H1 (cell line): ENCODE measurements around the gene SCN4A. TPM values are rescaled to one million over a fixed set of nuclear protein-coding genes. Genes with fewer than 3 reads are reported as not detected.

ENCODE experiments used
- CTCF ChIA-PET: fragments of 300-600 bp; sonication (Branson Sonifier 250); formaldehyde crosslinking; loops from one replicate; lab custom pipeline; 2021; ENCODE audit not compliant: partially characterized antibody; lab: Charles Lee
- POLR2A ChIA-PET: fragments of 300-600 bp; sonication (Branson Sonifier 250); formaldehyde crosslinking; loops from one replicate; lab custom pipeline; 2021; ENCODE audit warnings: inconsistent platforms; ENCODE audit not compliant: partially characterized antibody; lab: Charles Lee
- DNase-seq, 2 experiments: peaks; one replicate each; pipeline versions ENCODE4 v3.0.0 to v3.0.0-alpha.2; 2010 to 2022; ENCODE audit warnings: low spot score in 2 of 2, low read depth in 1 of 2, mixed read lengths in 1 of 2
- FAIRE-seq: peaks from 2 replicates; lab custom pipeline; 2011; peaks lifted over from hg19 to GRCh38; lab: Jason Lieb, UNC
- H2AFZ ChIP-seq: 2 replicates; pipeline ENCODE4 v1.8.1; 2012; ENCODE audit warnings: low read length, inconsistent platforms
- H2AK5ac ChIP-seq: 2 replicates; pipeline ENCODE4 v1.6.1; 2013; ENCODE audit warnings: low read depth, low read length
- H2BK120ac ChIP-seq: replicated peaks from 2 replicates; pipeline ENCODE3; 2013; ENCODE audit warnings: low read depth, low read length, inconsistent platforms
- H2BK12ac ChIP-seq: 2 replicates; pipeline ENCODE4 v1.6.1; 2013; ENCODE audit warnings: low read depth, low read length
- H2BK15ac ChIP-seq: 2 replicates; pipeline ENCODE4 v1.6.1; 2013; ENCODE audit warnings: low read length
- H2BK20ac ChIP-seq: 2 replicates; pipeline ENCODE4 v1.6.1; 2013; ENCODE audit warnings: low read length
- H2BK5ac ChIP-seq: 2 replicates; pipeline ENCODE4 v1.6.1; 2013; ENCODE audit warnings: low read depth, low read length
- H3K14ac ChIP-seq: 2 replicates; pipeline ENCODE4 v1.6.1; 2013; ENCODE audit warnings: inconsistent platforms; ENCODE audit not compliant: insufficient read length
- H3K18ac ChIP-seq: 2 replicates; pipeline ENCODE4 v1.6.1; 2013; ENCODE audit warnings: low read length; ENCODE audit errors: extremely low read depth
- H3K23ac ChIP-seq: 2 replicates; pipeline ENCODE4 v1.6.1; 2013; ENCODE audit warnings: inconsistent platforms; ENCODE audit not compliant: insufficient read length
- H3K23me2 ChIP-seq: 2 replicates; pipeline ENCODE4 v1.6.1; 2013; ENCODE audit warnings: low read depth, low read length
- H3K27ac ChIP-seq: 2 replicates; pipeline ENCODE4 v1.6.1; 2011; ENCODE audit warnings: low read depth, low read length, inconsistent platforms
- H3K27me3 ChIP-seq, 4 experiments: replicated peaks in 1 of 4; 1 replicate in 1 of 4; 2 replicates in 3 of 4; pipeline versions ENCODE4 v1.6.1 to v1.8.1; 2011 to 2013; ENCODE audit warnings: low read length in 3 of 4, mild to moderate bottlenecking in 3 of 4, inconsistent platforms in 2 of 4, mixed read lengths in 2 of 4, moderate library complexity in 1 of 4; ENCODE audit not compliant: control insufficient read depth in 3 of 4, insufficient read depth in 3 of 4; ENCODE audit errors: extremely low read depth in 1 of 4
- H3K36me3 ChIP-seq, 4 experiments: 2 replicates each; pipeline versions ENCODE4 v1.6.1 to v1.8.1; 2011 to 2013; ENCODE audit warnings: mild to moderate bottlenecking in 4 of 4, low read length in 3 of 4, moderate library complexity in 2 of 4, control low read depth in 1 of 4, inconsistent platforms in 1 of 4; ENCODE audit not compliant: insufficient read depth in 4 of 4, control insufficient read depth in 2 of 4
- H3K4ac ChIP-seq: replicated peaks from 2 replicates; pipeline ENCODE3; 2013; ENCODE audit warnings: low read length, low read depth, mixed read lengths, inconsistent platforms; ENCODE audit not compliant: insufficient read length
- H3K4me1 ChIP-seq, 4 experiments: replicated peaks in 1 of 4; 1 replicate in 1 of 4; 2 replicates in 3 of 4; pipeline versions ENCODE4 v1.6.1 to v1.8.1; 2011 to 2013; ENCODE audit warnings: low read length in 3 of 4, inconsistent platforms in 2 of 4, mixed read lengths in 1 of 4; ENCODE audit not compliant: insufficient read depth in 4 of 4, control insufficient read depth in 3 of 4
- H3K4me2 ChIP-seq, 2 experiments: 2 replicates each; pipeline versions ENCODE4 v1.6.1 to v1.8.1; 2011 to 2013; ENCODE audit warnings: low read depth in 2 of 2, low read length in 2 of 2, control low read depth in 1 of 2, inconsistent platforms in 1 of 2, mild to moderate bottlenecking in 1 of 2; ENCODE audit not compliant: insufficient read depth in 1 of 2
- H3K4me3 ChIP-seq, 4 experiments: fragments of 200-600, 300-600 bp in 1 of 4; sonication (generic), shearing (Covaris generic), sonication (Bioruptor Twin) in 1 of 4; 2 replicates each; pipeline versions ENCODE4 v1.5.1 to v1.8.1; 2011 to 2016; ENCODE audit warnings: low read length in 4 of 4, low read depth in 3 of 4, control low read depth in 2 of 4, inconsistent platforms in 2 of 4, mild to moderate bottlenecking in 2 of 4, mixed read lengths in 1 of 4, moderate library complexity in 1 of 4; ENCODE audit not compliant: insufficient read depth in 2 of 4; ENCODE audit errors: extremely low read depth in 1 of 4
- H3K56ac ChIP-seq: replicated peaks from 2 replicates; pipeline ENCODE3; 2013; ENCODE audit warnings: low read depth, mild to moderate bottlenecking, mixed read lengths, low read length, inconsistent platforms; ENCODE audit not compliant: insufficient read length
- H3K79me1 ChIP-seq: 2 replicates; pipeline ENCODE4 v1.6.1; 2013; ENCODE audit warnings: low read depth, low read length, control low read depth
- H3K79me2 ChIP-seq, 2 experiments: 2 replicates each; pipeline versions ENCODE4 v1.6.1 to v1.8.1; 2012 to 2013; ENCODE audit warnings: low read length in 2 of 2, mild to moderate bottlenecking in 2 of 2, inconsistent platforms in 1 of 2; ENCODE audit not compliant: insufficient read depth in 2 of 2, control insufficient read depth in 1 of 2
- H3K9ac ChIP-seq, 4 experiments: replicated peaks in 1 of 4; 1 replicate in 1 of 4; 2 replicates in 3 of 4; pipeline versions ENCODE4 v1.6.1 to v1.8.1; 2011 to 2013; ENCODE audit warnings: low read depth in 3 of 4, low read length in 3 of 4, control low read depth in 2 of 4, mild to moderate bottlenecking in 2 of 4, moderate library complexity in 2 of 4, inconsistent platforms in 1 of 4; ENCODE audit errors: extremely low read depth in 1 of 4
- H3K9me3 ChIP-seq, 2 experiments: 2 replicates each; pipeline versions ENCODE4 v1.6.1 to v1.8.1; 2012 to 2013; ENCODE audit warnings: mild to moderate bottlenecking in 2 of 2, moderate library complexity in 2 of 2, control low read depth in 1 of 2, inconsistent platforms in 1 of 2, low read depth in 1 of 2, low read length in 1 of 2, mixed read lengths in 1 of 2; ENCODE audit not compliant: insufficient read depth in 2 of 2
- H4K20me1 ChIP-seq, 2 experiments: replicated peaks in 1 of 2; 2 replicates each; pipeline versions ENCODE3 to v1.8.1; 2011 to 2013; ENCODE audit warnings: inconsistent platforms in 2 of 2, low read length in 2 of 2, mild to moderate bottlenecking in 1 of 2; ENCODE audit not compliant: insufficient read depth in 2 of 2, control insufficient read depth in 1 of 2
- H4K5ac ChIP-seq: 2 replicates; pipeline ENCODE4 v1.6.1; 2013; ENCODE audit warnings: low read length, low read depth, mixed read lengths, inconsistent platforms; ENCODE audit not compliant: insufficient read length
- H4K8ac ChIP-seq: 2 replicates; pipeline ENCODE4 v1.8.0; 2013; ENCODE audit warnings: mild to moderate bottlenecking, moderate library complexity, low read length, inconsistent platforms; ENCODE audit not compliant: insufficient read depth; ENCODE audit errors: extremely low read depth
- H4K91ac ChIP-seq: replicated peaks from 2 replicates; pipeline ENCODE3; 2013; ENCODE audit warnings: low read length, mixed read lengths, inconsistent platforms; ENCODE audit not compliant: insufficient read length
- SP2 ChIP-seq: IDR thresholded peaks from 2 replicates; pipeline ENCODE4 v1.6.1; 2012; ENCODE audit warnings: mild to moderate bottlenecking, low read length, inconsistent platforms
- WGBS, 2 experiments: shearing (Covaris generic) in 1 of 2; methylation state at CpG; one replicate each; pipeline versions ENCODE4 v1.1.6 to v1.1.7; 2013 to 2015; ENCODE audit warnings: low lambda C conversion rate in 2 of 2, mixed read lengths in 2 of 2, inconsistent platforms in 1 of 2, low coverage in 1 of 2, missing lambda C conversion rate in 1 of 2; ENCODE audit not compliant: insufficient replicate concordance in 2 of 2, insufficient coverage in 1 of 2, insufficient read length in 1 of 2; ENCODE audit errors: extremely low coverage in 1 of 2, missing lambda C conversion rate in 1 of 2; 5-methylcytosine and 5-hydroxymethylcytosine counted together
- polyA plus RNA-seq, 7 experiments: library from polyadenylated mRNA; depleted of rRNA in 3 of 7; stranded (reverse) in 5 of 7; unstranded in 2 of 7; fragments of >200 nt in 5 of 7; fragments of 200-250 nt in 2 of 7; gene quantifications; 1 replicate in 5 of 7; 2 replicates in 1 of 7; 4 replicates in 1 of 7; pipeline versions ENCODE4 v1.2.1 to v1.2.3, GENCODE V29; 2011 to 2013; ENCODE audit warnings: missing spikeins in 2 of 7, mixed read lengths in 2 of 7
- total RNA-seq: library from RNA; stranded (reverse); fragmentation: NEBNext Ultra II Directional; extraction: Animal tissue kit (Norgen Biotek cat#: 25700); gene quantifications from 2 replicates; pipeline ENCODE4 v1.2.1, GENCODE V29; 2021

Gene SCN4A
- total and polyA plus RNA-seq, 2 of the 8 experiments (the other 6 are each of a cell fraction or from before 2014, with no cell fraction given): 5.0 to 8.5 TPM

DNA sequence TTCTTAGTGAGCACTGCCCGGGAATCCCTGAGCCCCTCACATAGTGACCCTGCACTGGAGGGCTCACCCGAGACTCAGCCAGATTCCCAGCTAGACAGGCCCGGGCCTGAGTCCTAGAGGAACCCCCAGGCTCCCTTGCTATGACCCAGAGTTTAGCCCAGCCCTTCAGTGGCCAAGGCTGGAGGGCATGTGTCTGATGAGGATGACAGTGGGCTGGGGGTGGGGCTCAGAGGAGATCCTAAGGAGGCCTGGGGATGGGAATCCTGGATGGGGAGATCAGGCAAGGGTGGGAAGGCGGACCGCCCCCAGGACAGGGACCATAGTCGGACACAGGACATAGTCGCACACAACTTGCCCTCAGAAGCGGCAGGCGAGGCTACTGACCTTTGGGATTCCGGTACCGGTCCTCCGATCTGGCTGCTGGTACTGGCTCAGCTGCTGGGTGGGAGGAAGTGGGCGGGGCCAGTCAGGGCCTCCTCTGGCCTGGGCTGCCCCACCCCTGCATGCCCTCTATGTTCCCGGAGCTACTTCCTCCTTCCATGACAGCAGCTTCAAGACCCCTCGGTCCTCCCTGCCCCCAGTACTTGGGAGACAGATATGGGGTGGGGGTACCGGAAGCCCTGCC lies 41.7 kb downstream of the SCN4A start:
- FAIRE-seq: no peak
- H2AK5ac ChIP-seq: no peak overlapping the region
- H3K23me2 ChIP-seq: no peaks in the 10 kb centered on the region
- DNase-seq: peak in 1 of 2 experiments; percentile 75
- H3K18ac ChIP-seq: no peak overlapping the region
- H2BK20ac ChIP-seq: no peak overlapping the region
- H2BK5ac ChIP-seq: peak overlapping the region; percentile 86; the same call in 1 of the 2 replicates
- H3K79me1 ChIP-seq: no peaks in the 10 kb centered on the region
- H4K91ac ChIP-seq: no peak overlapping the region
- 85% methylated on average over 13 of the region's 16 CpGs; no CpG with 5 or more reads in 1 of the 2 experiments for WGBS, 2 experiments
- H3K79me2 ChIP-seq: no peaks in the 10 kb centered on the region
- H3K23ac ChIP-seq: no peak overlapping the region
- no peak overlapping the region for H3K4ac ChIP-seq
- no peak for TF ChIP-seq SP2
- 0 out of 2 replicates have a peak overlapping the region, but pooled peaks have one; percentile 53 for H2BK15ac ChIP-seq
- 0 out of 2 replicates have a peak overlapping the region, but pooled peaks have one; percentile 77 for H2AFZ ChIP-seq
- no peaks in the 10 kb centered on the region for H3K9me3 ChIP-seq
- no peaks in the 10 kb centered on the region for H3K36me3 ChIP-seq
- no peak overlapping the region for H4K5ac ChIP-seq
- H3K9ac ChIP-seq: no peak overlapping the region
- H3K27me3 ChIP-seq: no peaks in the 10 kb centered on the region
- ChIA-PET CTCF (interaction anchor here (0.6 to 11.4 kb wide), 10 partner anchors 9 to 1215 kb away, joined by 3 to 164 read pairs (median 6); partner anchors contain the start of genes CSHL1, GH1 and GH2), POLR2A (interaction anchor here (0.7 to 3.3 kb wide), 3 partner anchors 9 to 30 kb away, joined by 3 to 9 read pairs (median 8); no protein-coding TSS in a partner anchor)
- H3K4me1 ChIP-seq: peaks cover 0 to 16% (median 12%) of the 10 kb centered on the region in 4 experiments; a peak in 6 of 7 replicates
- no peak overlapping the region for H3K14ac ChIP-seq
- no peak overlapping the region for H2BK120ac ChIP-seq
- no peaks in the 10 kb centered on the region for H4K20me1 ChIP-seq
- H3K4me2 ChIP-seq: peak overlapping the region; percentile 3 to 32; a peak in 2 of 4 replicates
- H3K56ac ChIP-seq: no peak overlapping the region
- no peak overlapping the region for H3K27ac ChIP-seq
- no peak overlapping the region for H4K8ac ChIP-seq
- H3K4me3 ChIP-seq: no peak overlapping the region
- H2BK12ac ChIP-seq: peak overlapping the region; percentile 63; the same call in 1 of the 2 replicates
